ENCODE results near the gene LPO. TPM values are rescaled to one million over a fixed set of nuclear protein-coding genes. Genes with fewer than 3 reads are reported as not detected.

The LPO gene
- total and polyA plus RNA-seq, 4 donors: 0.15 to 0.26 TPM; not detected in 2

DNA sequence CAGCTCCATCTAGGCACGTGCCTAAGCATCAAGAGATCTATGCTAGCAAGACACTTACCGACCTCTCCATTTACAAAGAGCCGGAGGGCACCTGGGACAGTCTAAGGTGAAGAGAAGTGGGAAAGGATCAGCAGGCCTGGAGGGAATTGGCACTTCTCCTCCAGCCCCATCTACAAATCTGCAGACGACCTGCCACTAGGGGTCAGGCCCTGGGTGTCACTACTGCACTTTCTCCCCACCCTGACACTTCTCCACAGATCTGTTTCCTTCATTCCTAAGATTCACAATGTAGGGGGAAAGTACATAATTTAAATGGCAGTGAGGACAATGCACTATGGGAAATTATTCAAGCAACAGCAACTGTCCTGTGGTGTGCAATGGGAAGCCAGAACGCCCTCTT, 27.5 kb upstream of the LPO start:
- 84 to 88% methylated on average over 5 of the region's 5 CpGs for WGBS, 2 donors
- Histone ChIP-seq H3K9me3 (ENCODE audit: control insufficient read depth in 4 of 4, insufficient read depth in 3 of 4, low read length in 3 of 4) (peaks cover 0 to 1% (median 0%) of the 10 kb centered on the region in 4 donors), H3K4me1 (ENCODE audit: control insufficient read depth in 5 of 5, insufficient read depth in 5 of 5, low read length in 5 of 5) (peaks cover 0 to 2% (median 0%) of the 10 kb centered on the region in 5 donors), H3K9ac (ENCODE audit: insufficient read depth in 1 of 2, low read length in 2 of 2) (no peak overlapping the region), H3K4me3 (no peak overlapping the region), H3K36me3 (ENCODE audit: control insufficient read depth in 4 of 4, insufficient read depth in 4 of 4, low read length in 4 of 4) (peaks cover 15 to 45% (median 29%) of the 10 kb centered on the region in 4 donors), H3K27ac (ENCODE audit: low read depth in 1 of 2, low read length in 1 of 2) (no peak overlapping the region), H3K27me3 (ENCODE audit: control insufficient read depth in 3 of 3, insufficient read depth in 3 of 3, low read length in 2 of 3) (no peaks in the 10 kb centered on the region)
- no peak for ATAC-seq (ENCODE audit: insufficient read depth, low FRiP score)
- TF ChIP-seq, protein P1, sequence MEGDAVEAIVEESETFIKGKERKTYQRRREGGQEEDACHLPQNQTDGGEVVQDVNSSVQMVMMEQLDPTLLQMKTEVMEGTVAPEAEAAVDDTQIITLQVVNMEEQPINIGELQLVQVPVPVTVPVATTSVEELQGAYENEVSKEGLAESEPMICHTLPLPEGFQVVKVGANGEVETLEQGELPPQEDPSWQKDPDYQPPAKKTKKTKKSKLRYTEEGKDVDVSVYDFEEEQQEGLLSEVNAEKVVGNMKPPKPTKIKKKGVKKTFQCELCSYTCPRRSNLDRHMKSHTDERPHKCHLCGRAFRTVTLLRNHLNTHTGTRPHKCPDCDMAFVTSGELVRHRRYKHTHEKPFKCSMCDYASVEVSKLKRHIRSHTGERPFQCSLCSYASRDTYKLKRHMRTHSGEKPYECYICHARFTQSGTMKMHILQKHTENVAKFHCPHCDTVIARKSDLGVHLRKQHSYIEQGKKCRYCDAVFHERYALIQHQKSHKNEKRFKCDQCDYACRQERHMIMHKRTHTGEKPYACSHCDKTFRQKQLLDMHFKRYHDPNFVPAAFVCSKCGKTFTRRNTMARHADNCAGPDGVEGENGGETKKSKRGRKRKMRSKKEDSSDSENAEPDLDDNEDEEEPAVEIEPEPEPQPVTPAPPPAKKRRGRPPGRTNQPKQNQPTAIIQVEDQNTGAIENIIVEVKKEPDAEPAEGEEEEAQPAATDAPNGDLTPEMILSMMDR (IDR thresholded peaks at IDR 0.05; ENCODE audit: control extremely low read depth, extremely low read depth): no peak
- DNase-seq: no peak

DNA sequence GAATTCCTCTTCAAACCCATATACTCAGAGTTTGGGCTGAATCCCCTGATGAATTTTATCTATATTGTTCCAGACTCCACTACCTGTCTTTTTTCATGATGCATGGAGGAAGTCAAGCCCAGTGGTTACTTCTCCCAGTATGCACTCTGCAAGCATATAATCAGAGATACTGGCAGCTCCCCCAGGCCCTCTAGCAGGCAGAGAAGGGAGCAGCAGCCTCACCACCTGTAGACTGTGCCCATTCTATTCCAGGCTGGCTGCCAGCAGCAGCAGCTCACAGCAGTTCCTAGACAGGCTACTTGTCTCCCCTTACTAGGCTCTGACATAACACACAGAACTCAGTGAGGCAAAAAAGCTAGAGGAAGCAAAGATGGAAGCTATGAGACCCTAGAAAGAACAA, 22.7 kb upstream of the LPO start:
- no peak overlapping the region for H3K27ac ChIP-seq (ENCODE audit: low read depth in 1 of 2, low read length in 1 of 2)
- peaks cover 3 to 31% (median 15%) of the 10 kb centered on the region in 4 donors for H3K36me3 ChIP-seq (ENCODE audit: control insufficient read depth in 4 of 4, insufficient read depth in 4 of 4, low read length in 4 of 4)
- no peak overlapping the region for H3K4me3 ChIP-seq
- ATAC-seq (ENCODE audit: insufficient read depth, low FRiP score) (no peak), DNase-seq (no peak)
- no peaks in the 10 kb centered on the region for H3K9me3 ChIP-seq (ENCODE audit: control insufficient read depth in 4 of 4, insufficient read depth in 3 of 4, low read length in 3 of 4)
- TF ChIP-seq, protein P1 (IDR thresholded peaks at IDR 0.05; ENCODE audit: control extremely low read depth, extremely low read depth): no peak
- peaks cover 0 to 5% (median 0%) of the 10 kb centered on the region in 5 donors for H3K4me1 ChIP-seq (ENCODE audit: control insufficient read depth in 5 of 5, insufficient read depth in 5 of 5, low read length in 5 of 5)
- H3K27me3 ChIP-seq (ENCODE audit: control insufficient read depth in 3 of 3, insufficient read depth in 3 of 3, low read length in 2 of 3): no peaks in the 10 kb centered on the region
- H3K9ac ChIP-seq (ENCODE audit: insufficient read depth in 1 of 2, low read length in 2 of 2): no peak overlapping the region

DNA sequence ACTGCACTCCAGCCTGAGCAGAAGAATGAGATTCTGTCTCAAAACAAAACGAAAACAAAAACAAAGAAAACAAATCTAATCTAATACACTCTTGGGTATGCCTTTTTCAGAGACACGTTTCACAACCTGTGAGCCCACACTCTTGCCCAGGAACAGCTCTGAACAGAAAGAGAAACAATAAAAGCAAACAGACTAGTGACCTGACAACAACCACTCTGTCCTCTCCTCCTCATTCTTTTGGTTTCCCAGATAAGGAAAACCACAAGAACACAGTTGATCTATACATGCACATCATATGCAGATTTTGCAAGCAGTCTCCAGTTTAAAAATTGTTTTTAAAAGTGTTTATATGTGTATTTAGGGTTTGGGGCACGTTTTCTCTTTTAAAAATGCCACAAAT, 20.6 kb upstream of the LPO start:
- WGBS, 2 donors: 89 to 90% methylated on average over 3 of the region's 3 CpGs

More for the DNA sequence above, 20.6 kb upstream of the LPO start:
- Histone ChIP-seq H3K27me3 (ENCODE audit: control insufficient read depth in 3 of 3, insufficient read depth in 3 of 3, low read length in 2 of 3) (no peaks in the 10 kb centered on the region), H3K9me3 (ENCODE audit: control insufficient read depth in 4 of 4, insufficient read depth in 3 of 4, low read length in 3 of 4) (no peaks in the 10 kb centered on the region), H3K4me3 (no peak overlapping the region), H3K27ac (ENCODE audit: low read depth in 1 of 2, low read length in 1 of 2) (no peak overlapping the region), H3K36me3 (ENCODE audit: control insufficient read depth in 4 of 4, insufficient read depth in 4 of 4, low read length in 4 of 4) (peaks cover 2 to 23% (median 11%) of the 10 kb centered on the region in 4 donors), H3K9ac (ENCODE audit: insufficient read depth in 1 of 2, low read length in 2 of 2) (no peak overlapping the region), H3K4me1 (ENCODE audit: control insufficient read depth in 5 of 5, insufficient read depth in 5 of 5, low read length in 5 of 5) (peaks cover 0 to 5% (median 0%) of the 10 kb centered on the region in 5 donors)
- ATAC-seq (ENCODE audit: insufficient read depth, low FRiP score): no peak
- DNase-seq: no peak
- TF ChIP-seq, protein P1 (IDR thresholded peaks at IDR 0.05; ENCODE audit: control extremely low read depth, extremely low read depth): no peak

All from lung (tissue), 12 donors.